ENCODE measurements around the gene OR51E1.

The OR51E1 gene

DNA sequence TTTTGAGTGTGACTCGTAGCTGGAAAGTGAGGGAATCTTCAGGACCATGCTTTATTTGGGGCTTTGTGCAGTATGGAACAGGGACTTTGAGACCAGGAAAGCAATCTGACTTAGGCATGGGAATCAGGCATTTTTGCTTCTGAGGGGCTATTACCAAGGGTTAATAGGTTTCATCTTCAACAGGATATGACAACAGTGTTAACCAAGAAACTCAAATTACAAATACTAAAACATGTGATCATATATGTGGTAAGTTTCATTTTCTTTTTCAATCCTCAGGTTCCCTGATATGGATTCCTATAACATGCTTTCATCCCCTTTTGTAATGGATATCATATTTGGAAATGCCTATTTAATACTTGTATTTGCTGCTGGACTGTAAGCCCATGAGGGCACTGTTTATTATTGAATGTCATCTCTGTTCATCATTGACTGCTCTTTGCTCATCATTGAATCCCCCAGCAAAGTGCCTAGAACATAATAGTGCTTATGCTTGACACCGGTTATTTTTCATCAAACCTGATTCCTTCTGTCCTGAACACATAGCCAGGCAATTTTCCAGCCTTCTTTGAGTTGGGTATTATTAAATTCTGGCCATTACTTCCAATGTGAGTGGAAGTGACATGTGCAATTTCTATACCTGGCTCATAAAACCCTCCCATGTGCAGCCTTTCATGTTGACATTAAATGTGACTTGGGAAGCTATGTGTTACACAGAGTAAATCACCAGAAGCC is 11.0 kb downstream of the OR51E1 start:
- no peak for DNase-seq (ENCODE audit: low spot score)

GRCh38 chr11:4658629-4659445 is 15.1 kb downstream of the OR51E1 start:
- DNase-seq (ENCODE audit: low spot score) = no peak

DNA sequence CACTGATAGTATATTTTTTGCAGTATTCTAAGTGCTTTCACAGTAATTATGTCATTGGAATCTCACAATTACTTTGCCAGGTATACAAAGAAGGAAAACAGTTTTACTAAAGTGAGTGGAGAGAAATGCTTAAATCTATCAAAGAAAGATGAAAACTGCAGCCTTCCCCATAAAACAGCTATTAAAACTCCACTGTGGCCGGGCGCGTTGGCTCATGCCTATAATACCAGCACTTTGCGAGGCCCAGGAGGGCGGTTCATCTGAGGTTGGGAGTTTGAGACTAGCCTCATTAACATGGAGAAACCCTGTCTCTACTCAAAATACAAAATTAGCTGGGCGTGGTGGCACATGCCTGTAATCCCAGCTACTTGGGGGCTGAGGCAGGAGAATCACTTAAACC is 19.1 kb downstream of the OR51E1 start:
- DNase-seq (ENCODE audit: low spot score) = no peak

GRCh38 chr11:4664183-4664582 is 20.4 kb downstream of the OR51E1 start:
- no peak for DNase-seq (ENCODE audit: low spot score)

- DNase-seq (ENCODE audit: low spot score) = no peak
Observed at GRCh38 chr11:4664786-4665185, 21.0 kb downstream of the OR51E1 start.

DNA sequence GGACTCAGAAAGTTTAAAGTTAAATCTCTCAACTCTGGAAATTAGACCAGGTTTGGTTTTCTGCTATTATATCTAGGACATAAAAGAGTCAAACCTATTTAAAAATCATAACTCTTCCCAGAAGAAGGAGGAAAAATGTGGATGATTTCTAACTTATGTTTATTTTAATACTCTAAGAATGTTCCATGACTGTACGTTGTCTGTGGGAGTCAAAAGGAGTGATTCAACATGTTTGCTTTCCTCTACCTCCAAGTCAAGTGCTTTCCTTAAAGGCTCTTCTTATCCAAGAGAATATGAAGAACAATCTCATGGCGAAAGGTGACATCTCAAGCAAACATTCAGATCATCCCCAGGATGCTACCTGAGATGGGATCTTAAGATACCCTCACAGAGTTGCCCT is 21.6 kb downstream of the OR51E1 start:
- no peak for DNase-seq (ENCODE audit: low spot score)

GRCh38 chr11:4671741-4672140 is 28.0 kb downstream of the OR51E1 start:
- DNase-seq (ENCODE audit: low spot score) = no peak

- no peak for DNase-seq (ENCODE audit: low spot score)
Observed at GRCh38 chr11:4672470-4672869, 28.7 kb downstream of the OR51E1 start.

- DNase-seq (ENCODE audit: low spot score) = no peak
Observed at GRCh38 chr11:4673781-4674180, 30.0 kb downstream of the OR51E1 start.

DNA sequence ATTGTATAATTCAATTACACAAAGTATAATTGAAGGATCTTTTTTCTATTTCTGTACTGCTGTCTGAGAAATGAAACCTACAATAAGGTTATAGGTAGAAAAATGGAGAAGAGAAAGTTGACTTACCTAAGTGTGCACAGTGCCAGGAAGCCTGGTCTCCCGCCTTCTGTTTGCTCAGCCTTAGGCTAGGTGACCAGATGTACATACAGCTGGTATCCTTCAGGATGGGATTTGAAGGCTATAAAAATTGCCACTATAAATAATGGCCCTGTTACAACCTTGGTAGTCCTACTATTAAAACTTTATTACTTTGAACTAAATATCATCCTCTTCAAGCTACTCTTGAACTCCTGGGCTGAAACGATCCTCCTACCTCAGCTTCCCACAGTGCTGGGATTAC is 34.2 kb downstream of the OR51E1 start:
- no peak for DNase-seq (ENCODE audit: low spot score)

DNA sequence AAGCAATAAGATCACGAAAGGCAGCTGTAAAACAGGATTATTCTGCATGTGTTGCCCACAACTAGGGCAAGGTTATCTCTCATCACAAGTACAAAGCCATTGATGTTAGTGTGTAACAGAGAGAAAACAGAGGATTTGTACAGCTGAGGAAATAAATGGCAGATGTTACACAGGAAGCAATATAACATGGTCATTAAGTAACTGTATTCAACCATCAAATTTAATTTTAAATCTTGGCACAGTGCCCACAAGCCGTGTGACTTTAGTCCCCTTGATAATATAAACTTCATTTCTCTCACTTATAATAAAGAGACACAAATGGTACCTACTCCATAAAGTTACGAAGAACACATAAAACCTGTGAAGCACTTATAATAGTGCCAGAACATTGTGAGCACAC is 36.6 kb downstream of the OR51E1 start:
- no peak for DNase-seq (ENCODE audit: low spot score)

- no peak for DNase-seq (ENCODE audit: low spot score)
Observed at GRCh38 chr11:4682623-4683419, 39.0 kb downstream of the OR51E1 start.

GRCh38 chr11:4684631-4685285 is 41.0 kb downstream of the OR51E1 start:
- DNase-seq (ENCODE audit: low spot score) = no peak

- no peak for DNase-seq (ENCODE audit: low spot score)
Observed at GRCh38 chr11:4695442-4695841, 51.7 kb downstream of the OR51E1 start.

- no peak for DNase-seq (ENCODE audit: low spot score)
Observed at GRCh38 chr11:4697585-4697984, 53.8 kb downstream of the OR51E1 start, which contains the start of gene OR51E2. Gene OR51E2, minus strand, starts transcription at chr11:4697853. Its CDS starts 15,142 bp downstream, at chr11:4682711.

DNA sequence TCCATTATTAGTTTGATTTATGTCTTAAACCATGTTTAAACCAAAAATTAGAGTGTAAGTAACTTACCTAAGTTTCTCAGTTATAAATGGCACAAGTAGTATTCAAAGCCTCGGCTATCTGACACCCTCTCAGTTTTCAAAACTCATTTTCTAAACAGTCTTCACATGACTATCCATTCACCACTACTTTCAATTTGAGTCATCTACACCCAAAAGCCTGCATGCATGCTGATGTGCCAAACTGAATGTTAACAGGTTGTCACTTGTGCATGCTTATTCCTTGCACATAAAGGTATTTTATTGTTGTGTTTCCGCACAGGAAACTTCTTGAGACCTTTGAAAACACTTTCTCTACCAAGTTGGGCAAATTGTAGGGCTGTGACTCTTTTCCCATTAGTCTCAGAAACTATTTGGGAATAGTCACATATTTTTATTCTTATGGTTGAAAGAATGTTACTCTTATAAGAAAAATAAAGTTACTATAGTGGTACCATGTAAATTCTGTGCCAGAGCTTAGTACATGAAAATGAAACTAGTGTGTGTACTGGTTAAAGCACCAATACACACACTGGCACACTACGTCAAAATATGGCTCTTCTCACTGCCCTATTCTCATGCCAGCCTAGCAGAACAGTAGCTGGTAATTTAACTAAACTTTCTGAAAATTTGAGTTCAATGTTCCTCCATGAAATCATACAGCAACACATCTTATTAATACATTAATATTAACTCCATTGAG is 56.1 kb downstream of the OR51E1 start:
- no peak for DNase-seq (ENCODE audit: low spot score)

GRCh38 chr11:4700436-4700820 is 56.6 kb downstream of the OR51E1 start:
- no peak for DNase-seq (ENCODE audit: low spot score)

DNA sequence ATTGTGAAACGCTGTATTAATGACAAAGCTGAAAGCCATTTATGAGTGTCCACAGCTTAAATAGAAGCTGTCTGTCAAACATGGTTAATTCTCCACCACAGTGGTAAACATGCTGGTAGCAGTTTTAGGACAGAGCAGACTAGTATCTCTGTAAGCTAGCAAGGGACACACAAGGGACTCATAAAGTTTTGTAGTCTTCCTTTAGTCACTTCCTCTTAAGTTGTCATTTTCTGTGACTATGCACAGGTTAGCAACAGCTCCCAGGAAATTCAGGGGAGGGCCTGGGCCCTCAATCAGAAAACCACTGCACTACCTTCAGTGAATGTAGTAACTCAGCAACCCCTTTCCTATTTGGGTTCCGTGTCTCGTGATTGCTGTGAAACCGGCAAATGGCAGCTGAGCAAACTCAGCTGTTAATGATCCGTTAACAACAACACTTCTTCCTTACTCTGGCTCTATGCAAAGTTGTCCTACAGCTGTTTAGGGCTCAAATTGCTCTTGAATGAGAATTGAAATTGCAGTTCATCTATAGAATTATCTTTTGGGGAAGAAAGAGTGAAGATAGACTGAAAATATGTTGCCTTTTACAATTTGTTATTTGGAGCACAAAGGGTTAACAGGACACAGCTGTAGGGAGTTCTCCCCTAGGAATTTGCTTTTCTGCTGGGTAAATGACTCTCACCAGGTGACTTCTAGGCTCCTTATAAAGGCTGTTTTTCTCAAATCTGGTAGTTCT is 60.4 kb downstream of the OR51E1 start, which contains the start of gene MMP26:
Gene MMP26 (plus strand): TSS at position 731 of the 736 bp plus-strand sequence.
- DNase-seq (ENCODE audit: low spot score) = no peak

DNA sequence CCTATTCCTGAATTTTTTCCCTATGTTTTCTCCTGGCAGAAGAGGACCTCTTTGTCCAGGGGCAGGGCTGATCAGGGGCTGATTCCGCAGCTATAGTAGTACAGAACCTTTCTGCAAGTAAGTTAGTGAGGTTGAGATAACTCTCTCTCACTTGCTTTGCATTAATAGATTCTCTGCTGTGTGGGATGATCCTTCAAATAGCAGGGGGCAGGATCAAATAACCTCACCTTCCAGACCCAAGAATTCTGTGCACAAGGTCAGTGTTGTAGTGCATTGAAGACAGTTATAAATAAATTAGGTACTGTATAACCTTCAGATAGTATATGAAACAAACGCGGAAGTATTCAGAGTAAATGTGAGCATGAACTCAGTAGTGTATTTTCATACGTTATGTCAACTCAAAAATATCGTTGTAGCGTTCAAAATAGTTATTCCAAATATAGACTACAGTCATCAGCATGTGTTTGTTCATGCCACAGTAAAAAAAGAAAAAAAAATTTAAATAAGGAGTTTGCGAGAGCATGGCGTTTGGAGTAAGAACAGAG is 61.1 kb downstream of the OR51E1 start:
- DNase-seq (ENCODE audit: low spot score) = no peak
